HepG2 (cell line): Measurements from ENCODE around the gene WDR93. TPM values are rescaled to one million over a fixed set of nuclear protein-coding genes. Genes with fewer than 3 reads are reported as not detected.

Experiments used
- ATAC-seq: fragments of 200-7000 bp; cut with Tn5 transposase; 3 replicates; pipeline ENCODE4 v1.9.1; 2020; ENCODE audit warnings: mild to moderate bottlenecking, moderate library complexity
- BruUV-seq: library from RNA; stranded (reverse); fragments of 400-500 nt; replicated peaks from 2 replicates; lab custom pipeline; 2021; lab: Mats Ljungman, UMichigan
- CTCF ChIA-PET: fragments of 300-600 bp; formaldehyde crosslinking; extraction: SDS; loops from one replicate; lab custom pipeline; 2021; ENCODE audit warnings: low total read pairs, inconsistent platforms, low intra/inter-chr PET ratio; lab: Yijun Ruan, JAX
- POLR2A ChIA-PET: fragments of 350-600 bp; sonication (Branson Sonifier 250); formaldehyde crosslinking; loops from one replicate; lab custom pipeline; 2020; ENCODE audit warnings: antibody characterized with exemption, inconsistent platforms; lab: Yijun Ruan, JAX
- DNase-seq: peaks from one replicate; pipeline ENCODE4 v3.0.0-alpha.2; 2015; ENCODE audit warnings: low spot score
- FAIRE-seq: peaks from 3 replicates; lab custom pipeline; 2011; peaks lifted over from hg19 to GRCh38; lab: Jason Lieb, UNC
- H2AFZ ChIP-seq: one replicate; pipeline ENCODE4 v1.6.1; 2011; ENCODE audit warnings: low read length, inconsistent platforms
- H3K27ac ChIP-seq: fragments of 300-600 bp; 3 replicates; pipeline ENCODE4 v1.8.0; 2011; ENCODE audit warnings: mixed run types, mild to moderate bottlenecking, mixed read lengths, low read length, inconsistent platforms; ENCODE audit not compliant: insufficient read depth; ENCODE audit errors: extremely low read length
- H3K27me3 ChIP-seq, 2 experiments: fragments of 200-600 bp in 1 of 2; 2 replicates in 1 of 2; 3 replicates in 1 of 2; pipeline versions ENCODE4 v1.6.0 to v1.8.0; 2011; ENCODE audit warnings: low read length in 2 of 2, mild to moderate bottlenecking in 2 of 2, moderate library complexity in 2 of 2, inconsistent platforms in 1 of 2; ENCODE audit not compliant: insufficient read depth in 2 of 2, control insufficient read depth in 1 of 2
- H3K36me3 ChIP-seq, 2 experiments: fragments of 200-600 bp in 1 of 2; replicated peaks in 1 of 2; 2 replicates in 1 of 2; 3 replicates in 1 of 2; pipeline versions ENCODE4 v1.5.1 to v1.8.0; 2011; ENCODE audit warnings: low read length in 2 of 2, inconsistent platforms in 1 of 2; ENCODE audit not compliant: insufficient read depth in 2 of 2, control insufficient read depth in 1 of 2
- H3K4me1 ChIP-seq: 2 replicates; pipeline ENCODE4 v1.5.1; 2012; ENCODE audit warnings: low read length, inconsistent platforms; ENCODE audit not compliant: insufficient read depth
- H3K4me2 ChIP-seq: 2 replicates; pipeline ENCODE4 v1.6.0; 2011; ENCODE audit warnings: low read depth, low read length, inconsistent platforms
- H3K4me3 ChIP-seq, 3 experiments: fragments of 200-600 bp in 1 of 3; sonication (generic), shearing (Covaris generic) in 1 of 3; replicated peaks in 1 of 3; 2 replicates each; pipeline ENCODE4 v1.5.1; 2011 to 2016; ENCODE audit warnings: low read length in 3 of 3, inconsistent platforms in 2 of 3, low read depth in 2 of 3, mild to moderate bottlenecking in 2 of 3, control low read depth in 1 of 3, mixed read lengths in 1 of 3; ENCODE audit not compliant: insufficient read depth in 1 of 3
- H3K79me2 ChIP-seq: one replicate; pipeline ENCODE4 v1.6.1; 2011; ENCODE audit warnings: low read length, inconsistent platforms; ENCODE audit not compliant: insufficient read depth
- H3K9ac ChIP-seq: 2 replicates; pipeline ENCODE4 v1.6.0; 2011; ENCODE audit warnings: mild to moderate bottlenecking, low read depth, low read length, inconsistent platforms; ENCODE audit not compliant: insufficient read depth
- H3K9me3 ChIP-seq: 2 replicates; pipeline ENCODE4 v1.5.1; 2012; ENCODE audit warnings: mild to moderate bottlenecking, low read length
- H4K20me1 ChIP-seq: 2 replicates; pipeline ENCODE4 v1.6.0; 2011; ENCODE audit warnings: inconsistent platforms, mild to moderate bottlenecking, low read length, moderate library complexity; ENCODE audit not compliant: insufficient read depth
- ELF4 ChIP-seq: sonication (generic); formaldehyde crosslinking; IDR thresholded peaks from 2 replicates; pipeline ENCODE4 v1.5.0; 2020; ENCODE audit warnings: missing genetic modification reagents, mild to moderate bottlenecking, moderate library complexity, borderline replicate concordance
- TAF15 ChIP-seq: fragments of 200-400 bp; formaldehyde crosslinking; IDR thresholded peaks from one replicate; pipeline ENCODE4 v1.6.1; 2018; ENCODE audit warnings: mild to moderate bottlenecking, low read depth, low read length; ENCODE audit not compliant: poor library complexity, severe bottlenecking
- ZKSCAN5 ChIP-seq: sonication (generic); formaldehyde crosslinking; IDR thresholded peaks from 2 replicates; pipeline ENCODE4 v1.5.1; 2020; ENCODE audit warnings: mild to moderate bottlenecking, missing genetic modification reagents
- ZNF567 ChIP-seq: sonication (generic); formaldehyde crosslinking; IDR thresholded peaks from 2 replicates; pipeline ENCODE4 v1.8.1; 2023; ENCODE audit warnings: mild to moderate bottlenecking, missing genetic modification reagents, borderline replicate concordance
- WGBS: methylation state at CpG from one replicate; pipeline ENCODE4 v1.1.6; 2017; ENCODE audit warnings: low lambda C conversion rate; 5-methylcytosine and 5-hydroxymethylcytosine counted together
- in situ Hi-C: cut with HindIII; loops from 2 replicates; pipeline ENCODE4 v1.10.0; 2017; ENCODE audit warnings: low pct_unique_long_range_greater_than_20kb; ENCODE audit not compliant: extremely low pct_ligation_motif_present
- intact Hi-C: fragments of 100-400 bp; cut with micrococcal nuclease; formaldehyde crosslinking; loops from one replicate; pipeline ENCODE4 v1.10.0; 2022; ENCODE audit not compliant: unreplicated experiment
- polyA plus RNA-seq, 8 experiments: library from polyadenylated mRNA; depleted of rRNA in 3 of 8; stranded (reverse) in 7 of 8; unstranded in 1 of 8; fragments of >200 nt; fragmentation: Illumina TruSeq in 4 of 8; extraction: Trizol in 4 of 8; gene quantifications; 2 replicates each; pipeline versions ENCODE4 v1.2.1 to v1.2.3, GENCODE V29; 2011 to 2016; ENCODE audit warnings: low read depth in 4 of 8, missing spikeins in 1 of 8, mixed read lengths in 1 of 8; ENCODE audit not compliant: insufficient read depth in 1 of 8
- total RNA-seq, 5 experiments: library from RNA; depleted of rRNA; stranded (reverse); fragments of >200 nt; fragmentation: Illumina TruSeq; extraction: Trizol; gene quantifications; 2 replicates each; pipeline ENCODE4 v1.2.3, GENCODE V29; 2016; ENCODE audit warnings: low read depth in 1 of 5
- TF ChIP-seq, protein P1 (sequence below): sonication (generic); formaldehyde crosslinking; IDR thresholded peaks from 2 replicates; pipeline ENCODE4 v1.5.1; 2020; ENCODE audit warnings: missing genetic modification reagents, mild to moderate bottlenecking, borderline replicate concordance
- TF ChIP-seq, protein P2 (sequence below): sonication (generic); formaldehyde crosslinking; IDR thresholded peaks from 2 replicates; pipeline ENCODE4 v1.5.1; 2020; ENCODE audit warnings: mild to moderate bottlenecking, missing genetic modification reagents, moderate library complexity

Gene WDR93
- total and polyA plus RNA-seq, 2 of the 13 experiments (the other 11 are each of a cell fraction or from before 2014, with no cell fraction given) = 0.07 TPM; not detected in 1

DNA sequence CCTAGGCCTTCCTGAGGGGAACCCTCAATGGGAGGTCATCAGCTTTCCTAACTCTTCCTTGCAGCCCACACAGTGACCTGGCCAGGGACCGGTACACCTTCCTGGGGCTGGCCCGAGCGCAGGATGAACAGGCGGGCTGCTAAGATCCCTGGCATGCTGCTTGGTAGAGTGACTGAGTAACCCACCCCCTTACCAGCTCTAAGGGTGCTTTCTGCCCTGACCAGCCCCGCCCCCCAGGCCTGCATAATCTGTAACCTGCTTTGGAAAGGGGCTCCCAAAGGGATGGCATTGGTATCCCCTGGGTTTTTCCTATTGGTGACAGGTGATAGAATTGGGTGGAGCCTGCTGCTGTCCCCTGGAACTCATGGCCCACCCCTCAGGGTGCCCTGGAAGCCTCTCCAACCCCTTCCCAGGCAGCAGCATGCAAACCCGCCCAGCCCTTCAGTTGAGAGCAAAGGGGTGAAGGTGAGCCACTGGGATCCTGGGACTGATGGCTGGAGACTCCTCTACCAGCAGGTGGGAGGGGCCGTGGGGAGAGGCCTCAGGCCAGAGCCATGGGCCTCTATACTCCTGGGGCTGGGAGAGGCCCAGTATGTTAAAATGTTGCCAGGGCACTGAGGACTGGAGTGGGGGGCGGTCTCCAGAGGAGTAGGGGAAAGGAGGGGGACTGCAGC lies 24.3 kb upstream of the WDR93 start:
- intact Hi-C loops (no loop called here), in situ Hi-C loops (no loop called here)
- Histone ChIP-seq H3K4me2 (peak overlapping the region; percentile 67), H3K4me3 (peak overlapping the region; percentile 34 to 65 (median 41); a peak in 4 of 6 replicates), H4K20me1 (no peaks in the 10 kb centered on the region), H3K27me3 (peaks cover 0 to 1% of the 10 kb centered on the region in 2 experiments; a peak in 1 of 5 replicates), H3K9me3 (no peaks in the 10 kb centered on the region), H3K79me2 (no peaks in the 10 kb centered on the region), H3K4me1 (peaks cover 28% of the 10 kb centered on the region), H3K36me3 (no peaks in the 10 kb centered on the region), H3K27ac (no peak overlapping the region), H2AFZ (no peak overlapping the region), H3K9ac (no peak overlapping the region)
- DNase-seq = no peak
- ChIA-PET CTCF (no interaction called here), POLR2A (interaction anchor here (0.9 kb wide), 1 partner anchor 8 kb away, joined by 4 read pairs; no protein-coding TSS in a partner anchor)
- WGBS = 38% methylated on average over 2 of the region's 8 CpGs
- no TSS peak for BruUV-seq
- no peak for FAIRE-seq
- TF ChIP-seq, protein P1, sequence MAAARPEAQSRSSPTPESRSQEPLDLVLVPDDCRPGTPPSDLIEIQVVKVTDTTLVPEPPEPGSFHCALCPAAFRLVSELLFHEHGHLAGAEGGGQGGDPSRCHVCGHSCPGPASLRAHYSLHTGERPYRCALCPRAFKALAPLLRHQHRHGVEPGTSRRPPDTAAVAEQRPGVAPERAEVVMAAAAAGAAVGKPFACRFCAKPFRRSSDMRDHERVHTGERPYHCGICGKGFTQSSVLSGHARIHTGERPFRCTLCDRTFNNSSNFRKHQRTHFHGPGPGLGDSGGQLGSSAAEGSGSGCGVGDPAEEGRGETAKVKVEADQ = no peak
- TF ChIP-seq ELF4 (no peak), TAF15 (no peak), ZNF567 (CRISPR knock-in tag) (no peak), ZKSCAN5 (CRISPR knock-in tag) (no peak)
- TF ChIP-seq, protein P2, sequence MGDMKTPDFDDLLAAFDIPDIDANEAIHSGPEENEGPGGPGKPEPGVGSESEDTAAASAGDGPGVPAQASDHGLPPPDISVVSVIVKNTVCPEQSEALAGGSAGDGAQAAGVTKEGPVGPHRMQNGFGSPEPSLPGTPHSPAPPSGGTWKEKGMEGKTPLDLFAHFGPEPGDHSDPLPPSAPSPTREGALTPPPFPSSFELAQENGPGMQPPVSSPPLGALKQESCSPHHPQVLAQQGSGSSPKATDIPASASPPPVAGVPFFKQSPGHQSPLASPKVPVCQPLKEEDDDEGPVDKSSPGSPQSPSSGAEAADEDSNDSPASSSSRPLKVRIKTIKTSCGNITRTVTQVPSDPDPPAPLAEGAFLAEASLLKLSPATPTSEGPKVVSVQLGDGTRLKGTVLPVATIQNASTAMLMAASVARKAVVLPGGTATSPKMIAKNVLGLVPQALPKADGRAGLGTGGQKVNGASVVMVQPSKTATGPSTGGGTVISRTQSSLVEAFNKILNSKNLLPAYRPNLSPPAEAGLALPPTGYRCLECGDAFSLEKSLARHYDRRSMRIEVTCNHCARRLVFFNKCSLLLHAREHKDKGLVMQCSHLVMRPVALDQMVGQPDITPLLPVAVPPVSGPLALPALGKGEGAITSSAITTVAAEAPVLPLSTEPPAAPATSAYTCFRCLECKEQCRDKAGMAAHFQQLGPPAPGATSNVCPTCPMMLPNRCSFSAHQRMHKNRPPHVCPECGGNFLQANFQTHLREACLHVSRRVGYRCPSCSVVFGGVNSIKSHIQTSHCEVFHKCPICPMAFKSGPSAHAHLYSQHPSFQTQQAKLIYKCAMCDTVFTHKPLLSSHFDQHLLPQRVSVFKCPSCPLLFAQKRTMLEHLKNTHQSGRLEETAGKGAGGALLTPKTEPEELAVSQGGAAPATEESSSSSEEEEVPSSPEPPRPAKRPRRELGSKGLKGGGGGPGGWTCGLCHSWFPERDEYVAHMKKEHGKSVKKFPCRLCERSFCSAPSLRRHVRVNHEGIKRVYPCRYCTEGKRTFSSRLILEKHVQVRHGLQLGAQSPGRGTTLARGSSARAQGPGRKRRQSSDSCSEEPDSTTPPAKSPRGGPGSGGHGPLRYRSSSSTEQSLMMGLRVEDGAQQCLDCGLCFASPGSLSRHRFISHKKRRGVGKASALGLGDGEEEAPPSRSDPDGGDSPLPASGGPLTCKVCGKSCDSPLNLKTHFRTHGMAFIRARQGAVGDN (CRISPR knock-in tag) = 0 out of 2 replicates have a peak, but pooled peaks have one; percentile 2
- peak; percentile 64 for ATAC-seq
